ENCODE measurements around the gene UBE2O. TPM values are rescaled to one million over a fixed set of nuclear protein-coding genes. Genes with fewer than 3 reads are reported as not detected.

UBE2O gene
- total RNA-seq, result 10 to 100 TPM; 33.6 to 35.0 TPM
- polyA plus RNA-seq, result 14.9 TPM

DNA sequence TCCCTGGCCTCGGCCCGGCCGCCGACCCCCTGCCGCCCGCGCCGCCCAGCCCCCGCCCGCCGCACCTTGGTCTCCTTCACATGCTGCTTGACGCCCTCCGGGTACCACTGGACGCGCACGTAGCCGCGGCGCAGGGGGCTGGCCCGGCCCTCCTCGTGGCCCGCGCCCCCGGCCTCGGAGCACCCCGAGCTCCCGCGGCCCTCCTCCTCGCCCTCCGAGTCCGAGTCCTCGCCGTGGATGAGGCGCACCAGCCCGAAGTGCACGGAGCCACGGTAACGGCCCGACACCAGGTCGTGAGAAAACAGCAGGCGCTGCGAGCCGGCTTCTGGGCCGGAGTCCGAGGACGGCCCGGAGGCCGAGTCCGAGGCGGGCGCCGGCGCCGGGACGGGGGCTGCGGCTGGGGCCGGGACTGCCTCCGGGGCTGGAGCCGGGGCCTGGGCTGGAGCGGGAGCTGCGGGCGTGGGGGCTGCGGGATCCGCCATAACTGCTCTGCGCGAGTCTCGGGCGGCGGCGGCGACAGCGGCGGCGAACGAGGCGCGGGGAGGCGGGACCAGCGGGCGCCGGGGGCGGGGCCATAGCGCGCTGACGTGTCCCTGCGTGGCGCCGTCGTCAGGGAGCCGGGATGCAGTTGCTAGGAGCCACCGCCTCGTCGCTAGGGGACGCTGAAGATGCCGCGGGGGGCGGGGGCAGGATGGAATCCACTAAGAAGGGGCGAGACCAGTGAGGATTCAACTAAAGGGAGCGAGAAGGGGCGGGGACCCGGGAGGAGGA, at the start of gene UBE2O:
UBE2O (minus strand) TSS at position 493 of the 771 bp plus-strand sequence; CDS start at position 482, 11 bp downstream.
- ChIA-PET POLR2A (interaction anchor here (1.0 to 1.6 kb wide), 3 partner anchors 14 to 188 kb away, joined by 3 to 4 read pairs (median 3); partner anchors contain the start of gene RHBDF2), CTCF (interaction anchor here (0.8 to 1.7 kb wide), 14 partner anchors 12 to 229 kb away, joined by 3 to 9 read pairs (median 3); partner anchors contain the start of gene AANAT)
- Mint-ChIP-seq H3K4me1 (peaks cover 31 to 44% (median 44%) of the 10 kb centered on the region in 3 donors), H3K4me3 (peak within 1 kb of the TSS; percentile 27 to 94 (median 88)), H3K36me3 (peaks cover 0 to 3% (median 2%) of the 10 kb centered on the region in 3 donors), H3K9me3 (no peaks in the 10 kb centered on the region), H3K27me3 (no peaks in the 10 kb centered on the region), H3K27ac (peak within 1 kb of the TSS; percentile 46 to 98 (median 94))
- Histone ChIP-seq H3K9me3 (ENCODE audit: low read length) (no peaks in the 10 kb centered on the region), H3K27ac (ENCODE audit: low read depth, low read length) (peak within 1 kb of the TSS; percentile 73), H3K36me3 (ENCODE audit: insufficient read depth, low read length) (no peaks in the 10 kb centered on the region), H3K4me3 (ENCODE audit: low read length) (peak within 1 kb of the TSS; percentile 63), H3K27me3 (ENCODE audit: insufficient read depth, low read length, poor library complexity, severe bottlenecking) (no peaks in the 10 kb centered on the region), H3K4me1 (ENCODE audit: insufficient read depth, low read length) (peaks cover 17% of the 10 kb centered on the region)
- DNase-seq, result peak; percentile 92 to 95 (median 93)

GRCh38 chr17:76501827-76502307, 48.9 kb upstream of the UBE2O start:
- H3K27me3 Mint-ChIP-seq, result no peaks in the 10 kb centered on the region
- H3K36me3 Mint-ChIP-seq, result peaks cover 0 to 22% (median 4%) of the 10 kb centered on the region in 3 donors
- peak overlapping the region; percentile 85 to 98 (median 87) for H3K4me3 Mint-ChIP-seq
- no peaks in the 10 kb centered on the region for H3K9me3 ChIP-seq (ENCODE audit: low read length)
- no peaks in the 10 kb centered on the region for H3K36me3 ChIP-seq (ENCODE audit: insufficient read depth, low read length)
- peaks cover 61% of the 10 kb centered on the region for H3K4me1 ChIP-seq (ENCODE audit: insufficient read depth, low read length)
- ChIA-PET POLR2A (interaction anchor here (0.7 to 1.6 kb wide), 8 partner anchors 9 to 116 kb away, joined by 3 to 9 read pairs (median 3); no protein-coding TSS in a partner anchor), CTCF (interaction anchor here (0.7 to 2.3 kb wide), 14 partner anchors 9 to 122 kb away, joined by 3 to 19 read pairs (median 4); partner anchors contain the start of gene AANAT)
- peak overlapping the region; percentile 85 for H3K4me3 ChIP-seq (ENCODE audit: low read length)
- no peaks in the 10 kb centered on the region for H3K9me3 Mint-ChIP-seq
- H3K27ac Mint-ChIP-seq, result peak overlapping the region; percentile 96 to 100 (median 98)
- peak overlapping the region; percentile 51 for H3K27ac ChIP-seq (ENCODE audit: low read depth, low read length)
- H3K27me3 ChIP-seq (ENCODE audit: insufficient read depth, low read length, poor library complexity, severe bottlenecking), result no peaks in the 10 kb centered on the region
- no peak for DNase-seq
- H3K4me1 Mint-ChIP-seq, result peaks cover 42 to 65% (median 49%) of the 10 kb centered on the region in 3 donors

DNA sequence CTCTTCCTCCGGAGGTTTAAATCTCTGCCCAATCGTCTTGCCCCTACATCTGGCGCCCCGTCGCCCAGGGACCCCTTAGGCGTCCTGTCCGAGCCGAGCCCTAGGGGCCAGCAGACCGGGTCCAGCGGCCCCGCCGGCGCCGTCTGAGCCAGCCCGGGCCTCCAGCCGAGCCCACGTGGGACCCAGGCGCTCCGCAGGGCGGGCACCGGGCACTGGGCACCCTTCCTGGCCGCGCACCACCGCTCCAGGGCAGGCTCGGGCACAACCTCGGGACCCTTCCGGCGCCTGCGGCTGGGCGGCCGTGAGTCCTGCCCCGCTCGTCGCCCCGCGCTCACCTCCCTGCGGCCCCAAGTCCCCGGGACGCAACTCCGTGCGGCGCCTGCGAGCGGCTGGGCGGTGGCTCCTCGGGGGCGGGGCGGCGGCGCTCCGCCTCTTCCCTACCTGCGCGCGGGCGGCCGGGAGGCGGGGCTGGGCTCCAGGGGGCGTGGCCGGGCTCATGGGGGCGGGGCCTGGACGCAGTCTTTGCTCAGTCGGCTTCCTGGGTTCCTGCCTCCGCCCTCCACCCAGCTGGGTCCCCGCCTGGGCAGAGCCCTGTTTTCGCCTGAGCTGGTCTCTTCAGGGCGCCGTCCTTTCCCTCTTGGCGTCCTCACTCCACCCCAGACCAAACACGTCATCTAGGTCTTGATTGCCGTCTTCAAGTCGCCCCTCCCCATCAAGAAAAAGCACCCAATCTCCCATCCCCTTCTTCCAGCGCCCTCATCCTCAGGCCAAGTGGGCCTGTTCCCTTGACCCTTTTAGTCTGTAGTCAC, 48.3 kb upstream of the UBE2O start, which contains the start of gene RHBDF2:
RHBDF2 (minus strand) TSS at position 406 of the 809 bp plus-strand sequence. CDS start 19,899 bp downstream, outside the sequence.
- H3K27me3 Mint-ChIP-seq, result no peaks in the 10 kb centered on the region
- peak within 1 kb of the TSS; percentile 96 to 100 (median 98) for H3K27ac Mint-ChIP-seq
- H3K36me3 Mint-ChIP-seq, result peaks cover 0 to 22% (median 4%) of the 10 kb centered on the region in 3 donors
- Histone ChIP-seq H3K9me3 (ENCODE audit: low read length) (no peaks in the 10 kb centered on the region), H3K27ac (ENCODE audit: low read depth, low read length) (peak within 1 kb of the TSS; percentile 65), H3K27me3 (ENCODE audit: insufficient read depth, low read length, poor library complexity, severe bottlenecking) (no peaks in the 10 kb centered on the region), H3K4me3 (ENCODE audit: low read length) (peak within 1 kb of the TSS; percentile 85), H3K4me1 (ENCODE audit: insufficient read depth, low read length) (peaks cover 54% of the 10 kb centered on the region), H3K36me3 (ENCODE audit: insufficient read depth, low read length) (no peaks in the 10 kb centered on the region)
- H3K4me3 Mint-ChIP-seq, result peak within 1 kb of the TSS; percentile 87 to 98 (median 91)
- H3K9me3 Mint-ChIP-seq, result no peaks in the 10 kb centered on the region
- DNase-seq, result peak; percentile 93 to 96 (median 94)
- ChIA-PET POLR2A (interaction anchor here (0.6 to 1.6 kb wide), 9 partner anchors 8 to 1457 kb away, joined by 3 to 9 read pairs (median 3); partner anchors contain the start of gene TNRC6C), CTCF (interaction anchor here (0.7 to 3.7 kb wide), 15 partner anchors 8 to 123 kb away, joined by 3 to 19 read pairs (median 5); partner anchors contain the start of gene AANAT)
- H3K4me1 Mint-ChIP-seq, result peaks cover 40 to 65% (median 46%) of the 10 kb centered on the region in 3 donors

DNA sequence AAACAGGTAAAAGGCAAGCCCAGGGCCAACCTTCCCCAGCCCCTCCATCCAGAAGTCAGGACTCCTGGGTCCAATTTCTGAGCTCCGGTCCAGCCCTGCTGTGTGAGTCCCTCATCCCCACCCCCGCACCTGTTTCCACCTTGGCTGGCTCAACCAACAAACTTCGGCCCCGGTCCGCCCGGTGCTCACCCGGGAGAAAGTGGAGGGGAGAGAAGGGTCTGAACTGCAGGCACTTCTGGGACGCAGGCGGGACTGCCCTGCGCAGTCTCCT, 47.7 kb upstream of the UBE2O start:
- Histone ChIP-seq H3K36me3 (ENCODE audit: insufficient read depth, low read length) (no peaks in the 10 kb centered on the region), H3K27ac (ENCODE audit: low read depth, low read length) (peak overlapping the region; percentile 65), H3K4me1 (ENCODE audit: insufficient read depth, low read length) (peaks cover 52% of the 10 kb centered on the region), H3K4me3 (ENCODE audit: low read length) (peak overlapping the region; percentile 85), H3K9me3 (ENCODE audit: low read length) (no peaks in the 10 kb centered on the region), H3K27me3 (ENCODE audit: insufficient read depth, low read length, poor library complexity, severe bottlenecking) (no peaks in the 10 kb centered on the region)
- no peaks in the 10 kb centered on the region for H3K27me3 Mint-ChIP-seq
- DNase-seq, result no peak
- H3K9me3 Mint-ChIP-seq, result no peaks in the 10 kb centered on the region
- H3K36me3 Mint-ChIP-seq, result peaks cover 0 to 25% (median 4%) of the 10 kb centered on the region in 3 donors
- POLR2A ChIA-PET, result no interaction called here
- peaks cover 45 to 67% (median 47%) of the 10 kb centered on the region in 3 donors for H3K4me1 Mint-ChIP-seq
- CTCF ChIA-PET, result interaction anchor here (1.3 to 3.7 kb wide), 4 partner anchors 10 to 115 kb away, joined by 3 to 17 read pairs (median 7); partner anchors contain the start of gene AANAT
- peak overlapping the region; percentile 87 to 98 (median 91) for H3K4me3 Mint-ChIP-seq
- peak overlapping the region in 7 of 8 donors; percentile 89 to 99 (median 96) for H3K27ac Mint-ChIP-seq

DNA sequence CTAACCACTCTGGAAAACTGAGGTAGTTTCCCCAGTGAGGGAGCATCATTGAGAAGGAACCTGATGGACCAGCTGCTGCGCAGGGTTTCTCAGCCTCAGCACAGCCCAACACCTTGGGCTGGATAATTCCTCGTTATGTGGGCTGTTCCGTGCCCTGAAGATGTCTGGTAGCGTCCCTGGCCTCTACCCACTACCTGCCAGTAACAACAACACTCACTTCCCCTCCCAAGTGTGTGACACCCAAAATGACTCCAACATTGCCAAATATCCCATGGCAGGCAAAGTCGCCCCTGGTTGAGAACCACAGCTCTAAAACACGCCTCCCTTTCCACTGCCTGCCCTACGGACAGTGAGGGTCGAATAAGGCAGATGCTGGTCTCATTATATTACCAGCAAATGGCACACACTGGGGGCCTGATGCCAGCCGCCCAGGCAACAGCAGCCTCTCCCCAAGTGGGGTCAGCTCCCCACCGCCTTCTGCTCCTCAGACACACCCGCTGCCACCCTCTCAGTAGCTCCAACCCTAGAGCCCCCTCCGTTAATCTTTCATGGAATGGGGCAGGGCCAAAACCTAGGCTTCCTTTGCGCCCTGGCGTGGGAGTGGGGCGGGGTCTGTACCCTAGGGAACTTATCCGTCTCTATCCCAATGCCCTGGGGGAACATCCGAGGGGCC, 47.3 kb upstream of the UBE2O start:
- Mint-ChIP-seq H3K27me3 (no peaks in the 10 kb centered on the region), H3K4me1 (peaks cover 45 to 71% (median 49%) of the 10 kb centered on the region in 3 donors), H3K9me3 (no peaks in the 10 kb centered on the region), H3K36me3 (peaks cover 0 to 27% (median 4%) of the 10 kb centered on the region in 3 donors), H3K27ac (peak overlapping the region; percentile 76 to 99 (median 96)), H3K4me3 (peak overlapping the region; percentile 87 to 98 (median 91))
- Histone ChIP-seq H3K4me3 (ENCODE audit: low read length) (peak overlapping the region; percentile 85), H3K36me3 (ENCODE audit: insufficient read depth, low read length) (no peaks in the 10 kb centered on the region), H3K27ac (ENCODE audit: low read depth, low read length) (peak overlapping the region; percentile 65), H3K9me3 (ENCODE audit: low read length) (no peaks in the 10 kb centered on the region), H3K4me1 (ENCODE audit: insufficient read depth, low read length) (peaks cover 52% of the 10 kb centered on the region), H3K27me3 (ENCODE audit: insufficient read depth, low read length, poor library complexity, severe bottlenecking) (no peaks in the 10 kb centered on the region)
- DNase-seq, result no peak
- POLR2A ChIA-PET, result no interaction called here
- CTCF ChIA-PET, result interaction anchor here (0.9 to 3.7 kb wide), 5 partner anchors 9 to 115 kb away, joined by 3 to 17 read pairs (median 5); partner anchors contain the start of gene AANAT

GRCh38 chr17:76499267-76499667, 46.3 kb upstream of the UBE2O start:
- no peaks in the 10 kb centered on the region for H3K9me3 ChIP-seq (ENCODE audit: low read length)
- peaks cover 53% of the 10 kb centered on the region for H3K4me1 ChIP-seq (ENCODE audit: insufficient read depth, low read length)
- ChIA-PET POLR2A (interaction anchor here (0.6 to 1.0 kb wide), 3 partner anchors 146 to 1348 kb away, joined by 3 to 7 read pairs (median 5); no protein-coding TSS in a partner anchor), CTCF (interaction anchor here (0.9 to 3.7 kb wide), 6 partner anchors 9 to 114 kb away, joined by 3 to 17 read pairs (median 4); partner anchors contain the start of gene AANAT)
- H3K36me3 ChIP-seq (ENCODE audit: insufficient read depth, low read length), result no peaks in the 10 kb centered on the region
- H3K36me3 Mint-ChIP-seq, result peaks cover 0 to 28% (median 4%) of the 10 kb centered on the region in 3 donors
- peak overlapping the region; percentile 59 to 99 (median 96) for H3K27ac Mint-ChIP-seq
- H3K4me3 ChIP-seq (ENCODE audit: low read length), result no peak overlapping the region
- peak overlapping the region; percentile 1 for H3K27ac ChIP-seq (ENCODE audit: low read depth, low read length)
- no peaks in the 10 kb centered on the region for H3K27me3 Mint-ChIP-seq
- H3K27me3 ChIP-seq (ENCODE audit: insufficient read depth, low read length, poor library complexity, severe bottlenecking), result no peaks in the 10 kb centered on the region
- no peak for DNase-seq
- H3K4me3 Mint-ChIP-seq, result peak overlapping the region; percentile 87 to 98 (median 91)
- H3K9me3 Mint-ChIP-seq, result no peaks in the 10 kb centered on the region
- peaks cover 45 to 78% (median 53%) of the 10 kb centered on the region in 3 donors for H3K4me1 Mint-ChIP-seq

Data from CD8-positive, alpha-beta memory T cell (primary cell).